A549 treated with CORT108297 at 1 μM for 4 hours (cell line): Measurements from ENCODE around the gene CAMLG. TPM values are rescaled to one million over a fixed set of nuclear protein-coding genes. Genes with fewer than 3 reads are reported as not detected.

Source experiments
- total RNA-seq: library from RNA; stranded (reverse); fragments of 200-300 nt; extraction: Qiagen RNA extraction; gene quantifications from 5 replicates; pipeline ENCODE4 v1.2.3, GENCODE V29; 2022

CAMLG gene
- total RNA-seq: 26.1 to 31.4 TPM (median 28.4 TPM) in 5 replicates

DNA sequence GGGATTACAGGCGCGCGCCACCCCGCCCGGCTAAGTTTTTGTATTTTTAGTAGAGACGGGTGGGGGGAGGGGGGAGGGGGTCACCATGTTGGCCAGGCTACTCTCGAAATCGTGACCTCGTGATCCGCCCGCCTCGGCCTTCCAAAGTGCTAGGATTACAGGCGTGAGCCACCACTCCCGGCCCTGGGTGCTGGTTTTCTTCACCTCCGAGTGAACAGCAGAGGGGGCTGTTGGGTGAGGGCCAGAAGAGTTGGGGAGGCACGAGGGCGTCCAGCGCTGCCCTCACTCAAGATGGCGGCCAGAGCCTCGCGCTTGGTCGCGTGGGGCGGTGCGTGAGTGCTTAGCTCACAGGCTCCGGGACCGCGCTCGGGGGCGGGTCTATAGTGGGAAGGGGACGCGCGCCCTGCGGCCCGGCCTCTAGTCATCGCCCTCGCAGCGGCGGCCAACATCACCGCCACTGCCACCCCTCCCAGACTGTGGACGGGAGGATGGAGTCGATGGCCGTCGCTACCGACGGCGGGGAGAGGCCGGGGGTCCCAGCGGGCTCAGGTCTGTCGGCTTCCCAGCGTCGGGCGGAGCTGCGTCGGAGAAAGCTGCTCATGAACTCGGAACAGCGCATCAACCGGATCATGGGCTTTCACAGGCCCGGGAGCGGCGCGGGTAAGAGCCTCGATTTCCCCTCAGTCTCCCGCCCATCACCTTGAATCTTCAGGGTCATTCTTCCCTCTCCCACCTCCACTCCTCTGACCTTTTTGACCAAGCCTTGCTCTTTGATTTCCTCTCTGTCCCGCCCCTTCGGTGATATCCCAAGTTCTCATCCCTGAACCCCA lies at the start of gene CAMLG:
CAMLG (plus strand) TSS at position 416 of the 830 bp plus-strand sequence; CDS start at position 489, 73 bp downstream.

DNA sequence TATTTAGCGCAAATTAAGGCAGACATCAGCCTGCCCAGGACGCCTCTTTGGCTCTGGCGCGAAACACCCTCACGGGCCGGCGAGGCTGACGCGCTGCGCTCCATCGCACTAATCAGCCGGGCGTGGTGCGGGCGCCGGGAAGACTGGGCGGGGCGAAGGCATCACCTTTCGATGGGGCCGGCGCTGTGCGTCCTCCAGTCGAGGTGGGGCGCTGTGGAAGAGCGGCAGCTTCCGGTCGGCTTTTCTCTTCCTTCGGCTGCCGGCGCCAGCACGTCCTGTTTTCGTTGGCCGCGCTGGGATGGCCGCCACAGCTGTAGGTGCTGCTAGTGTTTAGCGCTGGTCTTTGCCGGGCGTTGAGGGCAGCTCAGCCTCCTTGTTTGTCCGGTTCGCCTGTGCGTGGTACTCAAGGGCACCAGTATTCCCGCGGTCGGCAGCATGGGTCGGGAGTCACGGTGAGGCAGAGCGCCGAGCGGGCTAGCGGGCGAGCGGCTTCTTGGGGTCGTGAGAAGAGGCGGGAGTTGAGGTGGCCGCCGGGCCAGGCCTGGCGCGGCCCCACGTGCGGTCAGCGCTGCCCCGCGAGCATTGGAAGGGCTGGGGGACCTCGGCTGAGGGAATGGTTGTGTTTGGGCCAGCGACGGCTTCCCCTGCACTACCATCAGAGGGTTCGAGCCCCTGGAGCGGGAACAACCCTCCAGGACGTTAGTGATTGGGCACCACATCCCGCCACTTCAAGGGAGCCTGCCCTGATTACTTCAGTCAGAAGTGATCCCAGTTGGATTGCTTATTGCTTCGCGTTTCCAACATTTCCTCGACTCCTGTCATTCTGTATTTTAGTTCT lies 20.4 kb downstream of the CAMLG start, which contains the start of gene DDX46:
DDX46 (plus strand) TSS at position 276 of the 838 bp plus-strand sequence; CDS start at position 436, 160 bp downstream.

Other genes with a start within 250 kb of the CAMLG start
- 25.3 to 35.2 TPM (median 32.2 TPM) in 5 replicates for gene JADE2, start 212.9 kb upstream of the CAMLG start, total RNA-seq
- 45.4 to 71.4 TPM (median 45.9 TPM) in 5 replicates for gene SAR1B, start 105.7 kb upstream of the CAMLG start, total RNA-seq
- 11.6 to 15.0 TPM (median 13.9 TPM) in 5 replicates for gene SEC24A, start 89.8 kb upstream of the CAMLG start, total RNA-seq
- 48.4 to 76.5 TPM (median 62.3 TPM) in 5 replicates for gene DDX46, start 20.2 kb downstream of the CAMLG start, total RNA-seq
- 17.5 to 26.7 TPM (median 25.0 TPM) in 5 replicates for gene C5orf24, start 107.4 kb downstream of the CAMLG start, total RNA-seq
- 45.6 to 56.0 TPM (median 55.7 TPM) in 5 replicates for gene TXNDC15, start 135.8 kb downstream of the CAMLG start, total RNA-seq
- gene PCBD2, start 166.6 kb downstream of the CAMLG start, total RNA-seq: 10.1 to 11.8 TPM (median 10.5 TPM) in 5 replicates
- 0.23 to 0.48 TPM (median 0.41 TPM) in 5 replicates for gene CATSPER3, start 229.4 kb downstream of the CAMLG start, total RNA-seq